Right ventricle myocardium superior (tissue), 1 donor: ENCODE data around the gene MXD1. TPM values are rescaled to one million over a fixed set of nuclear protein-coding genes. Genes with fewer than 3 reads are reported as not detected.
A peak's percentile ranks its signal among the peaks of the same experiment; 100 is the strongest.

ENCODE experiments used
- ATAC-seq: fragments of 200-7000 bp; cut with Tn5 transposase; one replicate; pipeline ENCODE4 v1.9.1; 2020; ENCODE audit warnings: mild to moderate bottlenecking; ENCODE audit not compliant: poor library complexity
- DNase-seq: peaks from one replicate; pipeline ENCODE4 v3.0.0-alpha.2; 2020
- intact Hi-C: fragments of 100-400 bp; cut with DNase I; formaldehyde crosslinking; loops from one replicate; pipeline ENCODE4 v1.11.2; 2022
- total RNA-seq: library from RNA; stranded (reverse); fragmentation: NEBNext Ultra II Directional; extraction: Animal tissue kit (Norgen Biotek cat#: 25700); gene quantifications from one replicate; pipeline ENCODE4 v1.2.1, GENCODE V29; 2021
- donor health status: DM: no; HTN: yes; CAD: no; lungs with severe emphysema.

The MXD1 gene
- total RNA-seq, 1 donor from 2014 or later: 5.1 TPM

GRCh38 chr2:69926849-69927515, 12.1 kb downstream of the MXD1 start:
- ATAC-seq: no peak
- intact Hi-C loops: no loop called here

DNA sequence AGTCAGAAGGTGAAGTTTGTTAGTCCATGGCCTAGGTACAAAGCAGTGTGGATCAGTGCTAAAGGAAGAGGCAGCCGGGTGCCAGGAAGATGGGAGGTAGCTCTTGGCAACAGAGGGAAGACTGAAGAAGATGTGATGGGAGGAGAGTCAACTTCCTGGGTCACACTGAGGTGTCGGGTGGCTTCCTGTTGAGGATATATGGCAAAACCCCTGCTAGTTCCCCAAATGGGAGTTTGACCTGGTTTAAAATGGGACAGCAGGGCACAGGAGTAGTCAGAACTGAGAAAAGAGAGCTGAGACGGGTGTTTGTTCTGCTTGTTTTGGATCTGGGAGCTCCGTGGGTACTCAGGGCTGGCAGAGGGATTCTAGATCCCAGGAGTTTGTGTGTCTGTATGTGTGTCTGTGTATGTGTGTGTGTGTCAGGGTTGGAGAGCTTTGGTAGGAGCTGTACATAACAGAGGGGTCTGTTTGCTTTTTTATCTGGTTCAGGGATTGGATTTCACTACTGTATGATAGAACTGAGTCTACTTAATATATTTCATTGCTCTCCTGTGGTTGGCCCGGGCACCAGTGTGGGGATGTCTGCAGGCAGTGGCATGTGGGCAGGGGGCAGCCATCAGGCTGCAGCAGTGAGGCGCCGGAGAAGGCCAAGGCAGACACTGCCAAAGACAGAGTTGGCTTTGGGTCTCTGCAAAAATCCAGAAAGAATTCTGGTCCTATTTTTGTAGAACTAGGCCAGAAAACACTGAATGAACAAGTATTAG, 17.1 kb downstream of the MXD1 start:
- no peak for ATAC-seq
- intact Hi-C loops: no loop called here
- DNase-seq: no peak

More at GRCh38 chr2:69926849-69927515, 12.1 kb downstream of the MXD1 start:
- DNase-seq: no peak

- DNase-seq: no peak
- intact Hi-C loops: no loop called here
- no peak for ATAC-seq
Observed at GRCh38 chr2:69932596-69932922, 17.6 kb downstream of the MXD1 start.

DNA sequence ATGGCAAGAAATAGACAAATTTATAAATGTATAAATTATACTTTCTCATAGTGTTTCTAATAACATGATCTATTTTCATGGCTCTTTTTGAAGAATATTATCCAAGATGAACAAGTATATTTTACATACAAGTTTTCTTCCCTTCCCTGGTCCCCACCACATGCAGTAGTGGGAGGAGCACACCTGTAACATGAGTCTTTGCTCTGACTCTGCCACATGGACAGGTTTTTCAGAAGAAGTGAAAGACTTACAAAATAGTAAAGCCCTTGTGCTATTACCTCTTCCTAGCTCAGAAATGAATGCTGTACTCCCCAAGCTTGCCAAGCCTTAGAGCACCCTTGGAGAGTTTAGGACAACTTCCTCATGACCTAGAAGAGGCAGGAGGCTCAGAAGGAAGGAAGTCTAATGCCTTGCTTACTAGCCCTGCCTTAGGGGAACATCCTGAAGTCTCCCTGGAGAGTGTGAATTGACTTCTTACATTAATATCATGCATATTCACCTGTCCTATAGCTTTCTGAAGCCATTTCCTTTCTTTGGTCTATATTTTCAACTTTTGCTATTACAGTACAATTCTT, 18.4 kb downstream of the MXD1 start:
- no peak for DNase-seq
- peak; percentile 59 for ATAC-seq
- intact Hi-C loops: no loop called here

DNA sequence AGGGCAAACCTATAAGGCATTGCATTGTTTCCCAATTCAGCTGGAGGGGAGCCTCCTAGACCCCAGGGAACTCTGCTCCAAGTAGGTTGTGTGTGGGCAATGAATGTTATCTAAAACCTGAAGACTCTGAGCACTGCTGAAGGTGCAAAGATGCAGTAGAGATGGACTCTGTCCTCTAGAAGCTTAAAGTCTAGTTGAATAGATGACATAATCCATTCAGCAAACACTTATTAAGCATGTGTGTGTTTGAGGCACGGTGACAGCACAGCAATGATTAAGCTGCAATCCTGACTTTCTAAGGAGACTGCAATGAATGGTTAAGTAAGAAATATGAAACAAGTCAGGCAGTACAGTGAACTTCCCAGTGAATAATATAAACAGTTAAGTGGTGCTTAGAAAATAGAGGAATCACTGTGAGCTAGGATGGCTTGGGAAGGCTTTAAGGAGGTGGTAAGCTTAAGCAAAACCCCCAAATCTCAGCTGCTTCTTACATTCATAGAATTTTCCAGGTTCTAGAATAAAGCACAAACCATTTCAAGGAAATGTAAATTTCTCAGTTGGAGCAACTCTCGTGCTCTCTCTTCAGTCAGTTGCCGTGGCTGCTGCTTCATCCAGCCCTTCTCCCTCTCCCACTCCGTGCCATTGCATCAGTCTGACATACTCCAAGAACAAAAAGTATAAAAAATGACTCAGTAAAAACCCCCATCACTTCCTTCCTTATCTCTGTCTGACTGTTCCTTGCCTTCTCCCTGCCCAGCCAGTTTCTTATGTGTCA, 19.1 kb downstream of the MXD1 start:
- peak; percentile 55 for ATAC-seq
- no peak for DNase-seq
- intact Hi-C loops: no loop called here

- ATAC-seq (no peak), DNase-seq (no peak)
- intact Hi-C loops: no loop called here
Observed at GRCh38 chr2:69934614-69934908, 19.7 kb downstream of the MXD1 start.

DNA sequence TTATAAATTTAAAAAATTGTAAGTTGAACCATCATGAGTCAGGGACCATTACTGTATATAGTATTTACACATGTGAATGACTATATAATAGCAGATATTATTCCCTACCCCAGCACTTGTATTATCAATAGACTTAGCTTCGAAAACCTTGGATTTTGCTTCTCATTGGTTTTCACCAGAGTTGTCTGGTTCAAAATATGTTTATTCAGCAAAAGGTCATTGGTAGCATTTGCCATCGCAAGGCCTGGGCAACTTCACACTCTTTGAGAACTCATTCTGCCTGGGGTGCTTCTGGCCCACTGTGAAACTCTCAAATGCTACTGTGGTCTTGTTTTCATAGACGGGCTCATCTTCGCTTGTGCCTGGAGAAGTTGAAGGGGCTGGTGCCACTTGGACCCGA, 20.1 kb downstream of the MXD1 start:
- ATAC-seq (no peak), DNase-seq (no peak)
- intact Hi-C loops: no loop called here

DNA sequence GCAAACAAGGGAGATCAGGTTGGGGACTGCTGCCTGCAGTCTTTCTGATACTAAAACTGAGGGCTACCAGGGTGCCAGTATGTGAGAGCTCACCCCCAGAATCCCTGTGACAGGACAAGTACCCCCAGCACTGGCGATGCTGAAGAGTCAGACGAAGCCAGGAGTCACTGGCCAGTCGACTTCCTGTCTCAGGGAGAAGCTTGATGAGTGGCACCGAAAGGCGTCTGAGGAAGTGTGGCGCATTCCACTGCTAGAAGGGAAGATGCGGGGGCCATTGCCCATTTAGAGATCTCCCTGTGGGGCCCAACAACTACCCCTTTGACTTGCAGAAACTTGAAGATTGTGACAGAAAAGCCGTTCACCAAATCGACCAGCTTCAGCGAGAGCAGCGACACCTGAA, 22.0 kb downstream of the MXD1 start:
- intact Hi-C loops: no loop called here
- ATAC-seq (no peak), DNase-seq (no peak)

- intact Hi-C loops: no loop called here
- no peak for ATAC-seq
- no peak for DNase-seq
Observed at GRCh38 chr2:69937968-69938367, 23.1 kb downstream of the MXD1 start.

GRCh38 chr2:69939722-69940121, 24.8 kb downstream of the MXD1 start:
- intact Hi-C loops: no loop called here
- DNase-seq (no peak), ATAC-seq (no peak)

- DNase-seq (no peak), ATAC-seq (no peak)
- intact Hi-C loops: no loop called here
Observed at GRCh38 chr2:69940691-69941090, 25.8 kb downstream of the MXD1 start.

GRCh38 chr2:69943000-69943842, 28.3 kb downstream of the MXD1 start:
- DNase-seq: no peak
- ATAC-seq: no peak
- intact Hi-C loops: no loop called here

GRCh38 chr2:69943843-69944525, 29.1 kb downstream of the MXD1 start:
- intact Hi-C loops: no loop called here
- ATAC-seq (no peak), DNase-seq (no peak)

DNA sequence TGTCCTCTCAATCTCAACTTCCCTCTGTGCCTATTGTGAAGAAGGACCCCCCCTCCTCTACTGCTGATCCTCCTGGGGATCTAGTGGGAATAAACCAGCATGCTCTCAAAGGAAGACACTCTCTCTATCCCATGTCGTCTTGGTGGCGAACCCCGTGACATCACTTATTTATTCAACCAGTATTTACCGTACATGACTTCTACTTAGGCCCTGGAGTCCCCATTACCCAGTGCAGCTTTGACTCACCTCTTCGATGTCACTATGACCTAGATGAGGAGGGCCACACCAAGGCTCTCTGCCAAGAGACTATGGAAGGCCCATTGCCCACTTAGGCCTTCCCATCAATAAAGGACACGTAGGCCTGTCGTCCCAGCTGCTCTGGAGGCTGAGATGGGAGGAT, 29.8 kb downstream of the MXD1 start:
- DNase-seq (no peak), ATAC-seq (no peak)
- intact Hi-C loops: no loop called here

GRCh38 chr2:69945441-69945840, 30.5 kb downstream of the MXD1 start:
- intact Hi-C loops: no loop called here
- DNase-seq (no peak), ATAC-seq (peak; percentile 45)

GRCh38 chr2:69945941-69946340, 31.0 kb downstream of the MXD1 start:
- no peak for ATAC-seq
- intact Hi-C loops: no loop called here
- DNase-seq: no peak

GRCh38 chr2:69946351-69947324, 31.7 kb downstream of the MXD1 start:
- peak; percentile 43 for ATAC-seq
- no peak for DNase-seq
- intact Hi-C loops: no loop called here
